BLaER1 treated with 17β-estradiol and CSF1 and Interleukin-3, amounts not matched to agents 10 nM and 100 nM (cell line): ENCODE measurements around the gene MAN1B1.
A peak's percentile ranks its signal among the peaks of the same experiment; 100 is the strongest.
"Not testable (repeated sequence)": the region's sequence is repeated elsewhere in the genome, so short reads cannot be mapped to it uniquely, and the experiment has no call there.

Source experiments
- H3K27ac ChIP-seq, 11 experiments: shearing (Covaris generic); formaldehyde crosslinking; 2 replicates each; pipeline ENCODE4 v1.8.1; 2022
- H3K27me3 ChIP-seq, 11 experiments: shearing (Covaris generic); formaldehyde crosslinking; 2 replicates each; pipeline ENCODE4 v1.8.1; 2022
- H3K36me3 ChIP-seq, 11 experiments: shearing (Covaris generic); formaldehyde crosslinking; 2 replicates each; pipeline ENCODE4 v1.8.1; 2022
- H3K4me1 ChIP-seq, 10 experiments: shearing (Covaris generic); formaldehyde crosslinking; 2 replicates each; pipeline ENCODE4 v1.8.1; 2022
- H3K4me2 ChIP-seq, 11 experiments: shearing (Covaris generic); formaldehyde crosslinking; 2 replicates each; pipeline ENCODE4 v1.8.1; 2022
- H3K4me3 ChIP-seq, 10 experiments: shearing (Covaris generic); formaldehyde crosslinking; 2 replicates each; pipeline ENCODE4 v1.8.1; 2022
- H3K9ac ChIP-seq, 11 experiments: shearing (Covaris generic); formaldehyde crosslinking; 2 replicates each; pipeline ENCODE4 v1.8.1; 2022
- H3K9me3 ChIP-seq, 11 experiments: shearing (Covaris generic); formaldehyde crosslinking; replicated peaks in 1 of 11; 2 replicates each; pipeline ENCODE4 v1.8.1; 2022
- H4K20me1 ChIP-seq, 11 experiments: shearing (Covaris generic); formaldehyde crosslinking; 2 replicates each; pipeline ENCODE4 v1.8.1; 2022
- Cebpa-rat ChIP-seq, 11 experiments: shearing (Covaris generic); IDR thresholded peaks; 2 replicates each; pipeline ENCODE4 v1.8.1; 2022

MAN1B1 gene

GRCh38 chr9:137126786-137127185 is 40.0 kb downstream of the MAN1B1 start:
- Histone ChIP-seq H3K4me1 (peaks cover 54 to 84% (median 75%) of the 10 kb centered on the region in 10 experiments), H3K27ac (peak overlapping the region; percentile 32 to 87 (median 76); a peak in 21 of 22 replicates), H3K9ac (peak overlapping the region; percentile 76 to 93 (median 84); a peak in 20 of 22 replicates), H3K36me3 (no peaks in the 10 kb centered on the region), H3K4me2 (peak overlapping the region; percentile 88 to 100 (median 98)), H3K4me3 (peak overlapping the region; percentile 69 to 83 (median 80)), H3K9me3 (peaks cover 0 to 7% (median 0%) of the 10 kb centered on the region in 11 experiments; a peak in 1 of 22 replicates), H3K27me3 (no peaks in the 10 kb centered on the region), H4K20me1 (peaks cover 0 to 18% (median 6%) of the 10 kb centered on the region in 11 experiments; a peak in 7 of 22 replicates)
- TF ChIP-seq Cebpa-rat (IDR thresholded peaks at IDR 0.05) = no peak

GRCh38 chr9:137127301-137128157 is 40.7 kb downstream of the MAN1B1 start:
- H4K20me1 ChIP-seq = peaks cover 0 to 18% (median 5%) of the 10 kb centered on the region in 11 experiments; a peak in 7 of 22 replicates
- no peaks in the 10 kb centered on the region for H3K36me3 ChIP-seq
- no peaks in the 10 kb centered on the region for H3K27me3 ChIP-seq
- TF ChIP-seq Cebpa-rat (IDR thresholded peaks at IDR 0.05) = no peak
- H3K4me3 ChIP-seq = peak overlapping the region; percentile 69 to 83 (median 80)
- H3K9ac ChIP-seq = peak overlapping the region; percentile 76 to 93 (median 84)
- H3K4me1 ChIP-seq = peaks cover 46 to 78% (median 68%) of the 10 kb centered on the region in 10 experiments
- H3K27ac ChIP-seq = peak overlapping the region; percentile 32 to 87 (median 76); a peak in 21 of 22 replicates
- H3K4me2 ChIP-seq = peak overlapping the region; percentile 88 to 100 (median 98)
- H3K9me3 ChIP-seq = peaks cover 0 to 7% (median 0%) of the 10 kb centered on the region in 11 experiments; a peak in 1 of 22 replicates

GRCh38 chr9:137128158-137128861 is 41.5 kb downstream of the MAN1B1 start:
- Histone ChIP-seq H3K4me1 (peaks cover 39 to 70% (median 60%) of the 10 kb centered on the region in 10 experiments), H3K4me2 (peak overlapping the region; percentile 88 to 100 (median 98)), H3K27ac (peak overlapping the region in 10 of 11 experiments; percentile 61 to 87 (median 78); a peak in 19 of 22 replicates), H3K4me3 (peak overlapping the region; percentile 69 to 83 (median 80)), H3K27me3 (peaks cover 0 to 2% (median 0%) of the 10 kb centered on the region in 11 experiments; a peak in 4 of 22 replicates), H3K36me3 (no peaks in the 10 kb centered on the region), H3K9me3 (peaks cover 0 to 7% (median 0%) of the 10 kb centered on the region in 11 experiments; a peak in 1 of 22 replicates), H4K20me1 (peaks cover 0 to 18% (median 0%) of the 10 kb centered on the region in 11 experiments; a peak in 6 of 22 replicates), H3K9ac (peak overlapping the region; percentile 76 to 93 (median 84))
- TF ChIP-seq Cebpa-rat (IDR thresholded peaks at IDR 0.05) = no peak

- Histone ChIP-seq H3K27ac (peak overlapping the region; percentile 35 to 87 (median 77); a peak in 21 of 22 replicates), H3K27me3 (peaks cover 0 to 8% (median under 1%) of the 10 kb centered on the region in 11 experiments; a peak in 7 of 22 replicates), H3K36me3 (no peaks in the 10 kb centered on the region), H3K9ac (peak overlapping the region; percentile 76 to 93 (median 84)), H3K4me2 (peak overlapping the region; percentile 88 to 100 (median 98)), H3K4me3 (peak overlapping the region; percentile 69 to 83 (median 80)), H4K20me1 (peaks cover 0 to 15% (median 0%) of the 10 kb centered on the region in 11 experiments; a peak in 5 of 22 replicates), H3K4me1 (peaks cover 35 to 64% (median 53%) of the 10 kb centered on the region in 10 experiments), H3K9me3 (peaks cover 0 to 7% (median 0%) of the 10 kb centered on the region in 11 experiments; a peak in 1 of 22 replicates)
- no peak for TF ChIP-seq Cebpa-rat (IDR thresholded peaks at IDR 0.05)
Observed at GRCh38 chr9:137128862-137129455, 42.2 kb downstream of the MAN1B1 start.

- Histone ChIP-seq H3K4me2 (peak overlapping the region; percentile 88 to 100 (median 98)), H3K27me3 (peaks cover 0 to 14% (median 7%) of the 10 kb centered on the region in 11 experiments; a peak in 17 of 22 replicates), H3K36me3 (no peaks in the 10 kb centered on the region), H3K27ac (peak overlapping the region; percentile 48 to 87 (median 77); a peak in 21 of 22 replicates), H3K4me1 (peaks cover 35 to 57% (median 47%) of the 10 kb centered on the region in 10 experiments), H3K9me3 (peaks cover 0 to 7% (median 0%) of the 10 kb centered on the region in 11 experiments; a peak in 1 of 22 replicates), H3K4me3 (peak overlapping the region; percentile 69 to 83 (median 80)), H3K9ac (peak overlapping the region; percentile 76 to 93 (median 84)), H4K20me1 (peaks cover 0 to 11% (median 0%) of the 10 kb centered on the region in 11 experiments; a peak in 4 of 22 replicates)
- TF ChIP-seq Cebpa-rat (IDR thresholded peaks at IDR 0.05) = no peak
Observed at GRCh38 chr9:137129456-137130175, 42.8 kb downstream of the MAN1B1 start.

- H3K4me1 ChIP-seq = peaks cover 35 to 55% (median 46%) of the 10 kb centered on the region in 10 experiments
- no peaks in the 10 kb centered on the region for H3K36me3 ChIP-seq
- H3K27ac ChIP-seq = peak overlapping the region; percentile 48 to 87 (median 77); a peak in 21 of 22 replicates
- peak overlapping the region; percentile 88 to 100 (median 98) for H3K4me2 ChIP-seq
- peaks cover 0 to 11% (median 0%) of the 10 kb centered on the region in 11 experiments; a peak in 4 of 22 replicates for H4K20me1 ChIP-seq
- H3K27me3 ChIP-seq = peaks cover 0 to 21% (median 12%) of the 10 kb centered on the region in 11 experiments; a peak in 17 of 22 replicates
- TF ChIP-seq Cebpa-rat (IDR thresholded peaks at IDR 0.05) = no peak
- peak overlapping the region; percentile 69 to 83 (median 80) for H3K4me3 ChIP-seq
- peaks cover 0 to 7% (median 0%) of the 10 kb centered on the region in 11 experiments; a peak in 1 of 22 replicates for H3K9me3 ChIP-seq
- H3K9ac ChIP-seq = peak overlapping the region; percentile 76 to 93 (median 84)
Observed at GRCh38 chr9:137130176-137130755, 43.5 kb downstream of the MAN1B1 start.

GRCh38 chr9:137134191-137134590 is 47.4 kb downstream of the MAN1B1 start:
- no peak overlapping the region for H3K27ac ChIP-seq
- H3K4me1 ChIP-seq = peaks cover 11 to 41% (median 27%) of the 10 kb centered on the region in 10 experiments
- H3K4me2 ChIP-seq = no peak overlapping the region
- no peak overlapping the region for H3K9ac ChIP-seq
- H3K36me3 ChIP-seq = no peaks in the 10 kb centered on the region
- TF ChIP-seq Cebpa-rat (IDR thresholded peaks at IDR 0.05) = no peak
- peaks cover 0 to 29% (median 9%) of the 10 kb centered on the region in 11 experiments; a peak in 11 of 22 replicates for H4K20me1 ChIP-seq
- H3K4me3 ChIP-seq = no peak overlapping the region
- H3K27me3 ChIP-seq = peaks cover 38 to 60% (median 52%) of the 10 kb centered on the region in 11 experiments
- peaks cover 0 to 7% (median 0%) of the 10 kb centered on the region in 11 experiments; a peak in 2 of 22 replicates for H3K9me3 ChIP-seq

- not testable (repeated sequence) for H3K4me3 ChIP-seq, H3K9ac ChIP-seq, H3K36me3 ChIP-seq, H3K4me2 ChIP-seq, H3K9me3 ChIP-seq, H3K27ac ChIP-seq
- Histone ChIP-seq H4K20me1 (peaks cover 0 to 37% (median 9%) of the 10 kb centered on the region in 11 experiments; a peak in 11 of 22 replicates), H3K4me1 (peaks cover 10 to 40% (median 25%) of the 10 kb centered on the region in 10 experiments), H3K27me3 (peaks cover 47 to 70% (median 61%) of the 10 kb centered on the region in 11 experiments)
Observed at GRCh38 chr9:137135154-137135553, 48.4 kb downstream of the MAN1B1 start.
